ENCODE results near the gene MYO3B. TPM values are rescaled to one million over a fixed set of nuclear protein-coding genes. Genes with fewer than 3 reads are reported as not detected.
"Not testable (repeated sequence)": the region's sequence is repeated elsewhere in the genome, so short reads cannot be mapped to it uniquely, and the experiment has no call there.

MYO3B gene
- total RNA-seq, 1 donor from 2014 or later, result not detected

DNA sequence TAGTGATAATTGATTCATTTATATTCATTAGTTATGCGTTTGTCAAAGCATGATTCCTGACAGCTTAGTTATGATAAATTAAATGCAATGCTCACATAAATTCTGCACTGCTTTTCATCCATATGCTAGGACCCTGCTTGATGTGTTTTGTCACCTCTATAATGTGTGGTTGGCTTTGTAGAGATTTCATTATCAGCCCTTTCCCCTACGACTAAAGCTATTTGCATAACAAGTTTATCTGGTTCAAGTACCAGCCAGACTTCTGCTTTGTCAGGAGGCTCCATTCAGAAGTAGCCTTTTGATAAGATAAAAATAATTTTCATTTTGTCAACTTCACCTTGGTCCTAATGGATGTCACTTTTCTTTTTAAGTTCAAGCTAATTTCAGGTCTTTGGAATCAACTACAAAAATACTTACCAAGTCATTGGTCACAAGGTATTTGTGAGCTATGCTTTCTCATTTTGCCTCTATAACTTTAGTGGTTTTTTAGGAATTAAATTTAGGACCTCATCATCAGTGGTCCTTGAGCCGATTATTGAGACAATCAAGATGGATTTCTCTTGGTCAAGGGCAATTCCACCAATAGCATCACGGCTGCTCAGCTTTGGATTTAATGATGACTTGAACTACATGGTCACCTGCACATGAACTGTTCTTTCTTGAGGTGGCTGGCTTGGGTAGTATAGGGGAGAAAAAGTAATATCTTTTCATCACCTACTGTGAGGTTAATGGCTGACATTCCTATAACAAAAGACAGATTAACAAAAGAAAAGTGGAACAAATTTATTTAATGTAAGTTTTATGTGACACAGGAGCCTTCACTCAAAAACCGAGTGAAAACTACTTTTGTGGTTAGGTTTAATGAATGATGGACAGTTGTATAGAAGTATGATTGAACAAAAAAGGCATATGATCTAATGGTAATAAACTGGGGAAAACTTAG, 162.1 kb downstream of the MYO3B start:
- no peak for DNase-seq (ENCODE audit: low read depth in 2 of 2)

DNA sequence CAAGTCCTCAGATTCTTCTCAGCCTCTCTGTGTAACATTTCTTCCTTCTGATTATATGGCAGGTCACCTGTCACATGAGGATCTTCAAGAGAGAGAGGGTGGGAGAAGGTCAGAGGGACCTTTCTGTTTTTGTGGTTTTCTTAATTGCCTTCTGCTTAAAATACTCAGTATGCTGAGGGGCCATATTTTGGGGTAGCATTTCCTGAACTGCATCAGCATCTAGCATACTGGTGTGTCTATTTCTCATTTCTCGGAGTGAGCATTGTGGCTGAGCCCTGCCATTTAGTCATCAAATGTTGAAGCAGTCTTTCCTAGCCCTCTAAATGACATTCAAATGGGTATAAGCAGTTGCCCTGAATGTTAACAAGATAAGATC, 162.7 kb downstream of the MYO3B start:
- no peak for DNase-seq (ENCODE audit: low read depth in 2 of 2)

DNA sequence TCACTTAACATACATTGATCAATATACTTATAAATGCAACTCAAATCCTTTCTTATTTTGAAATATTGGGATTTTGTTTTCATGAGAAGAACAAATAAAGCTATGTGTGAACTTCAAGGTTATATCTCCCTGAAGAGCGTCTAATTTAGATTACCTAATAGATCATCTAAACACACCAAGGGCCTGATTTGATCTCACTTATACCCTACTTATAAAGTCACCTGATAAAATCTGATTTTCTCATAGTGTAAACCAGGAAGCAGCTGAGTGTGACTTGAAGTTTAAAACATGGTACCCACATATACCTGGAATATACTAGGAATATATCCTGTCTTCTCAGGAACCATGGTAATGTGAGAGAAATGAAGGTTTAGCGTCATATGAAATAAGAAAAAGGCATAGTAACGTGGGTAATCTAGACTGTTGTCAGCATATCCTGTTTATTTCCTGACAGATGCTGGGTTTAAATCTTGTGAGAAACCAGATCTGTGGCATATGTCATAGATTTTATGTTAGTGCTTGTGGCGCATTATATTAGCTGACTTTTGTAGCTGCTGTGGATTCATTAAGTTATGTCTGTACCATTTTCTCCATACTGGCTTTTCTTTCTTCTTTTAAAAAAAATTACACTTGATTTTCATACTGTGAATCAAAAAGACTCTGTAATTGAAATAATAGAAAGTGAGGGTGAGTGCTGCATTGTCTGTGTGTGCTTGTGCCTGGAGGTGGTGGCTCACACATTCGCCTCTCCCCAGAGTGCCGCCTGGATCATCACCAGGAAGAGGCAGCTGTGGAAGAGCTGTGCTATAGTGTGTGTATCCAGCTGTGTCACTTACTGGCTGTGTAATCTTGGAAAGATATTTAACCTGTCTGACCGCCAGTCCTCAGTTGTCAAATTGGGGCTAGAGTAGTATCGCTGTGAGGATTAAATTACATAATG, 164.0 kb downstream of the MYO3B start:
- DNase-seq (ENCODE audit: low read depth in 2 of 2), result peak in 1 of 2 donors; percentile 8

DNA sequence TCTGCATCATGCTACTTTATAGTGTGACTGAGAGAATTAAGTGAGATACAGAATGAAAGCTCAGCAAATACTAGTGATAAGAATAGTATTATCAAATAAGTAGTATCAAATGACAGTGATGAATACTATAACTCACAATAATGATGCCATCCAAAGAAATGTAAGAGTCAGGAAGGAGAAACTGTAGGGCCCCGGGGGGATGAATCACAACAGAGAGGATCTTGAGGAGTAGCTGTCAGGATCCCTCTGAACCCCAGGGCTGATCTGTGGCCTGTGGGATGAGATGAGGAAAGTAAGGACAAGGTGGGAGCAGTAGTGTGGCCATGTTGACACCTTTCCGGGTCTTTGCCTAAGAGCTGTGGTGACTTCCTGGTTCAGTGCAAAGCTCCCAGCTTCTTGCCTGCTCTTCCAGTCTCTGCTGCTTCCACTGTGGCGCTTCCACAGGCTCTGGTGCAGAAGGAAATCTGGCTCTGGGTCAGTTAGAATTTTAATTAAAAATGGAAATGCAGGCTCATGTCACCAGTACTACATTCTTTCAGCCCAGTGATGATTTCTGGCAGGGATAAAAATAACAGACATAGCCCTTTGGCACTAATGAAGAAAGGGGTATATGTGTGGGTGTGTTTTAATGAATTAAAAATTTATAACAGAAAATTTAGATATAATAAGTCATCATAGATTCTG, 166.9 kb downstream of the MYO3B start:
- no peak for DNase-seq (ENCODE audit: low read depth in 2 of 2)

DNA sequence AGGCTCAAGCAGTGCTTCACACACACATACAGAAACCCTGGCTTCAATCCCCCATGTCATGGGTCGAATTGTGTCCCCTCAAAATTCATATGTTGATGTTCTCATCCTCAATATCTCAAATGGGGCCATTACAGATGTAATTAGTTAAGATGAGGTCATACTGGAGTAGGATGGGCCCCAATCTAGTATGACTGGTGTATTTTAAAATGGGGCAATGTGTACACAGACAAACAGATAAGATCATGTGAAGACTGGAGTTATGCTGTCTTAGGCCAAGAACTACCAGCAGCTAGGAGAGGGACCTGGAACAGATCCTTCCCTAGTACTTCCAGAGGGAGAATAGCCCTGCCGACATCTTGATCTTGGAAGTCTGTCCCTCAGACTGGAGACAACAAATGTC, 167.7 kb downstream of the MYO3B start:
- DNase-seq (ENCODE audit: low read depth in 2 of 2), result no peak

DNA sequence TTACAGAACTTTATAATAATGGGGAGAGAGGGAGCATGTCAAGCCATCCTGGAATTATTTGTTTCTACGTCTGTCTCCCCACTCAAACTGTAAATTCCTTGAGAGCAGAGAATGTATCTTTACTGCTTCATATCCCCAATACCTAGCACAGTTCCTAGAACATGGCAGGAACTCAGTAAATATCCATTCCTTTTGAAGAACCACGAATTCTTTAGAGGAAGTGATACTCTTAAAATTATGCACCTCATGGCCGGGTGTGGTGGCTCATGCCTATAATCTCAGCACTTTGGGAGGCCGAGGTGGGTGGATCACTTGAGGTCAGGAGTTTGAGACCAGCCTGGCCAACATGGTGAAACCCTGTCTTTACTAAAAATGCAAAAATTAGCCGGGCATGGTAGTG, 171.3 kb downstream of the MYO3B start:
- DNase-seq (ENCODE audit: low read depth in 2 of 2), result not testable (repeated sequence)

DNA sequence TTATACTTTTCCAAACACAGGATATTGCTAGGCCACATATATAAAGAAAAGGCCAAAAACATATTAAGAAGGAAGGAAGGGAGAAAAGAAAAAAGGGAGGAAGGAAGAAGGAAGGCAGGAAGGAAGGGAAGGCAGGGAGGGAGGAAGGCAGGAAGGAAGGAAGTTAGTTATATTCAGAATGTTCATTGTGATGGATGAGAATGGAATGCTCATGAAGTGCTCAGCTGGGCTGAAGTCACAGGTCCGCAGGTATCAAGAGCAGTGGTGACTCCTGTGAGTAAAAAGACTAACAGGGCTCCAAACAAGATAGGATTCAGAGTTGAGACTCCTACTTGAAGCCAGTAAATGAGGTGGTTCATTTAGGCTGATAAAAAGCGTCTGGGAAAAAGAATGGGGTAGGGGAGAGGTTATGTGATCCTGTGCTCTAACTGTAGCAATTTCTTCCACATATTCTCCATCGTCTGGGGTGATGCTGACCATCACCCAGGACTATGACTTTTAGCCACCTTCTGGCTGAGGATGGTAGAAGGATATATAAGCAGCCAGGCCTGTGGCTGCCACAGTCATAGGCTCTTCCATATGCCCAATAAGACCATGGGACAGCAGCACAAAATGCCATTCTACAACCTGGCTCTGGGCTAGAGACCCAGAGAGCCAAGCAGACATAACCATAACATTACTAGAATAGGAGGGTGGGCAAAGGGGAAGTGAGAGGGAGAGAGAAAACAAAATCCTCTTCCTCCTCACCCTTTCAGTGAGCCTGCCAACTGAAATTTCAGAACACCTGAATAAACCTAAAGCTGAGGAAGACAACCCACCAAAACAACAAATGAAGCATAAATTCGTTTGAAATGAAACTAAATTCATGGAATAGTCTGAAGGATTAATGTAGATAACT, 173.2 kb downstream of the MYO3B start:
- no peak for DNase-seq (ENCODE audit: low read depth in 2 of 2)

DNA sequence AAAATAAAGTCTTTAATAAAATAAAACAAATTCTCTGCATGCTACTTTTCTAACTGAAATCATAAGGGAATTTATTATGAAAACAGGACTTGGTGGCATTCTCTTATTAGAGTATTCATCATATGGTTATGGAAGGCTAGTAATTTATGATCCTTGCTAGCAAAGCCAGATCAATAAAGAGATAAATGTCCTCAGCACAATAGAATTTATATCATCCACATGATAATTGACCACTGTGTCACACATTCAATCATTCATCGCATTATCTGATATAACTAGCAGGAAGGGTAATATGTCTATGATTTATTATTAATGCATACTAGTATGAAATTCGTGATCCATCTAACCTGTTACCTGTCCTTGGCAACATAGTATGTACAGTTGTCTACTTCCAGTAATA, 175.8 kb downstream of the MYO3B start:
- no peak for DNase-seq (ENCODE audit: low read depth in 2 of 2)

DNA sequence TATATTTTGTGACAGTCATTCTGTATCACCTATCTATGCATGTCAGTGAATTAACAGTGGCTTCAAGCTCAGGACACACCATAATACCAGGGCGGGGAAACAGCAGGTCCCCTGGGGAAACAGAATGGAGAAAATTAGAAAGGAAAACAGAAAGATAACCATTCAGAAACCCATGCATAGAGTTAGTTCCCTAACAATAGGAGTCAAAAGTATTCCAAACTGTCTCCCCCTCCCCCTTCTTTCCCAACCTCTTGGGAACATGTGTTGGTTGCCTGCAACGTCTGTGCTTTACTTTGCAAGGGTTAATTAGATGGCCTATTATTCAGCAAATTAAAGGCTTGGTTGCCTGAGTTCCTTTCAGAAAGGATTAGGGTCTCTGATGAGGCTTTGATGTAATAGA, 176.4 kb downstream of the MYO3B start:
- no peak for DNase-seq (ENCODE audit: low read depth in 2 of 2)

DNA sequence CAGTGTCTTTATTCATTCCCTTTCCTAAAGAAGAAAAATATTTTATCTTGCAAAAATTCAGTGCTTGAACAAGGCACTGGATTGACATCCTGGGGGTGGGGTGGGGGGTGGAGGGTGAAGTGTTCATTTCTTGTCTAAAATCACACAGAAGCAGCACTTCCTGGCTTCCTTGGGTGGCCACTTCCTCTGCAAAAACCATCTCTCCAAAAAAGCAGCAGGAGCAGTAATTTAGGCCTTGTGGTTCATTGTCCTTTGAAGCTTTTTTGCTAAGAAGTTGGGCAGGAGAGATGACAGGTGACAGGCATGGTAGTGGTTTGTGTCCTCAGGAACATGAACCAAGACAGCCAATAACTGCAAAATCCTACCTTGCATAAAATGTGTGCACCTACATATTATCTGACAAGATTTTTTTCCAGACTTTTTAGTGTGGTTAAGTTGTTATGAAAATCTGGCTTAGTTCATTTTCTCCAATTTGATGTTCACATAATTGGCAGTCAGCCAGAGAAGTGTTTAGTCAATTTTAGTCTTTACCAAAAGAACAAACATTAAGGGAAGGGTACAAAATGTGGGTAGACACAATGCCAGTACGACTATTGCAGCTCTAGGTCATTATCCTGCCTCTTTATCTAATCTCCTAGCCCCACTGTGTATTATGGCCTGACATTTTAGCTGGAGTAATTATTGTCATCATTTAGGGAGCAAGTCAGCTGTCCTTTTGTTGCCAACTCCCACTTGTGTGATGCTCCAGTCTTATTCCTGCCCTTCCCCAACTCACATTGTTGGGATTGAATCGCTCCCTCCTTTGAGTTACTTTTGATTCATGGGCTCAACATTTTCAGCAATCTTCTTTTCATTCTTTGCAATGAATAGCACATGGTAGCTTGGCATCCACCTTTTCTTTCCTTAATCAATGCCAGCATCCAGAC, 177.2 kb downstream of the MYO3B start:
- DNase-seq (ENCODE audit: low read depth in 2 of 2), result no peak

DNA sequence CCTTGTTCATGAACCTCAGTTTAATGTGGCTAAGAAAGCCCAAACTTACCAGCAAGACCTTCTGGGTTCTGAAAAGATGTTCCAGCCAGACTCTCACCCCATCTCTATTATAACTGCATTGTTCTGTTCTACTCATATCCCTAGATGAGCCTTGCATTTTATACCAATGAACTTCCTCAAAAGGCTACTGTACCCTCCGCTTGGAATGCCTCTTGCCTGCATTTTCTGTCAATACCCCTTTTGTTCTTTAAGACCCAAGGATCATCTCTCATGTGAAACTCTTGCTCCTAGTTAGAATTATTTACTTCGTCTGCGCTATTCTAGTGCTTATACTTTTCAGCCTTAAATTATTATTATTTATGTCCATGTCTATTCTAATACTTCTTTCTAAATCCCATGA, 181.5 kb downstream of the MYO3B start:
- no peak for DNase-seq (ENCODE audit: low read depth in 2 of 2)

DNA sequence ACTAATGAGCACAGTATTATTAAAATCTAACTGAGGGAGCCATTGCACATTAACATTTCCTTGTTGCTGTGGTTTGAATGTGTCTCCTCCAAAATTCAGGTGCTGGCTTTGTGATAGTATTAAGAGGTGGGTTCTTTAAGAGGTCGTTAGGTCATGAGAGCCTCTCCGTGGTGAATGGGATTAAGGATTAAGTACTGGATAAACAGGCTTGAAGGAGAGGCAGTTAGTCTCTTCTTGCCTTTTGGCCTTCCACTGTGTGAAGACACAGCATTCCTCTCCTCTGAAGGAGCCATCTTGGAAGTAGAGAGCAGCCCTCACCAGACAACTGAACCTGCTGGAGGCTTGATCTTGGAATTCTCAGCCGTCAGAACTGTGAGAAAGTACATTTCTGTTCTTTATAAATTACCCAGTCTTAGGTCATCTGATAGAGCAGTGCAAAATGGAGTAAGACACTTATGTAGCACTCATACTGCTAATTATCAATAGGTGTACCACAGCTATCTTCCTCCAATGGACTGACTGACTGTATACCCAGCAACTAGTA, 182.7 kb downstream of the MYO3B start:
- no peak for DNase-seq (ENCODE audit: low read depth in 2 of 2)

DNA sequence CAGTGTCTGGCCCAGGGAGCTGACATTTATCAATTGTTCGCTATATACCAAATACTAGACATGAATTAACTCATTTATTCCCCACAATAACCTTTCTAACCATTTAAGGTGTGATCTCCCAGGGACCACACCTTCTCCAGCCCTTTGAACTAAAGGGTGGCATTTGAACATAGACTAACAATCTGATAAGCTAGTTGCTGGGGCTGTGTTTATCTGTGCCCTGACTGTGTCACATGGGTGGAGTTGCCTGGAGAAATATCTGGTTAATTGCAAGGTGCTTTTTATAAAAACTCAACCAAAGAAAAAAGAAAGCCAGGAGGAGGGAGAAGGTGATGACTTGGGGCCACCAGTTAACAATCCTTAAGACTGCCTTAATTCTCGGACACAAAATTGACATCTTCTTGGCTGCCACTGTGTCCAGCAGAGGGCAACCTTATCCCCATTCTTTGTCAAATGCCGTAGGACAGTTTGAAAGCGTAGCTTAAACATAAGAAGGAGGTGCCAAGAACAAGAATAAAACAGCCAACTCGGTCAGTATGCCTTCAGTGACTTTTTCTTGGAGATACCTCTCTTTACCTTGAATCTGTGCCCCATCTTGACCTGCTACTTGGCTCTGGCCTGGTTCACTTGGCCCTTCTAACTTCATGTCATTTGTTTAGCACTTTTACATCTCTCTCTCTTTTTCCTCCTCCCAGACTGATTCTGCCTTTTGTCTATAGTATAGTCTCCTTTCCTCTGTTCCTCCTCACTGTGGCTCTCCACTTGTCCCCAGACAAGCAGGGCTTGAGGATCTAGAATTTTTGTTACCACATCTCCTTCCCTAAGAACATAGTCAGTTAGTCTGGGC, 183.4 kb downstream of the MYO3B start:
- peak; percentile 48 to 70 for DNase-seq (ENCODE audit: low read depth in 2 of 2)

DNA sequence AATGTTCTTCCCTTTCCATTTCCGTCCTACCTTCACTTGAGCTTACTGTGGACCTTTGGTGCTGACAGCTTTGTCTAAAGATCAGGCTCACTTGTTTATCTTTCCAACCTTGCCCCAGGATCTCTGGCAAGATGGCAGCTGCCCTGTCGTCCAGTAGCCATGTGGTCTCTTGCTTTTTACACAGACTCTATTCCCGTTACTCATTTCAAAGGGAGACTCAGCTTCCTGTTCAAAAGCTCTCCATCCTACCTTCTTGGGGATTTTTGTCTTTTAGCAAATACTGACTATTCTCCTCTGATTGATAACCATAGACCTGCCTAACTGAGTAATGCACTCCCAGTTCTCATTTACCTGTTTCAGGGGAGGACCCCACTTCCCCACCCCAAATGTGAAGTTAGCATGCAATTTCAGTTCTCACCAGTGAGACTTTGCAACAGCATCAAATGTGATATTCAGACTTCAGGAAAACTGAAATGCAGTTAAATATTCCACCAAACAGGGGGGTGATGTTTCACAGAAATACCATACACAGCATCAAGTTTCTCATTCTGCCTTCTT, 184.4 kb downstream of the MYO3B start:
- DNase-seq (ENCODE audit: low read depth in 2 of 2), result no peak

DNA sequence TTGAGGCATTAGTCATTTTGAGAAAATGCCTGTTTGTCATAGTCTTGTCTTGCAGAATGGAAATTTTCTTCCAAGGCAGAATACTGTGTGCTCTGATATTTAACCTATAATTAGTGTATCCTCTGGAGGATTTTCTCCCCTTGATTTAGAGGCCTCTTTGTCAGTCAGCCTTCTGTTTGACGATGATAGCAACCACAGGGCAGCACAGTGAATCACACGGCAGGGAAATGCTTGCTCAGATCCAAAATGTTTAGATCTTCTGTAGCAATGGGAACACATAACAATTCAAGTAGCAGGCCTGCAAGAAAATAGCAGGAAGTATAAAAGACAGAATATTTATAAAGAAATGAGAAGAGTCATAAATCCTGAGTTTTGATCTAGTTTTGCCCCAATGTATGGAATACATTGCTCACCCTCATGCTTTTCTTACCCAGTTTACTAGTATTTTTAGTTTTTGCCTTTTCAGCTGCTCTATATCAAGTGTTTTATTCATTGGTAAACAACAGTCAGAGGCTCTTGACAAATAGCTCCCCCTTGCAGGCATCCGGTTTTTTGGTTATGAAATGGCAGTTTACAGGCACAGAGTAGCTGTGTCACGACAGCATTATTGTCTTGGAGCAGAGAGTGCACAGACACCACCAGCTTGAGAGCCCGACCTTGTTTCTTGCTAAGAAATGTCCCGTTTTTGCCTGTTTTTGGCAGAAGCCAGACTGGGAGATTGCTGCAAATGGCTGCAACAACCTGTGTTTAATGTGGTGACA, 185.1 kb downstream of the MYO3B start:
- DNase-seq (ENCODE audit: low read depth in 2 of 2), result no peak

DNA sequence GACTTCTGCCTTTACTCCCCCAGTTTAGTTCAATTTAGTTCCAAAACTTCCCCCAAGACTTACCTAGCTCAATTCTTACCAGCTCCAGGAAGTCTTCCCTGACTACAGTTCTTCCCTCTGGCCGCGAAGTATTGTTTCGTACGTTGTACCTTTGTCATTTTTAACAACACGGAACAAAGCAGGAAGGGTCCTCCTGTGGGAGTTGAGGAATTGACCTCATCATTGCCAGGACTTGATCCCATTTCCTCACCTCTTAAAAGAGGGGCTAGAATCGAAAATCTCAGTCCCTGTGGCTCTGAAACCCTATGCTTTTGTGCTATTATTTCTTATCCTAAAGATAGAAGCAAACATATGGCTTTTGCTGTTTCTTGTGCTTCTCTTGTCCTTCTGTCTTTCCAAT, 187.1 kb downstream of the MYO3B start:
- no peak for DNase-seq (ENCODE audit: low read depth in 2 of 2)

DNA sequence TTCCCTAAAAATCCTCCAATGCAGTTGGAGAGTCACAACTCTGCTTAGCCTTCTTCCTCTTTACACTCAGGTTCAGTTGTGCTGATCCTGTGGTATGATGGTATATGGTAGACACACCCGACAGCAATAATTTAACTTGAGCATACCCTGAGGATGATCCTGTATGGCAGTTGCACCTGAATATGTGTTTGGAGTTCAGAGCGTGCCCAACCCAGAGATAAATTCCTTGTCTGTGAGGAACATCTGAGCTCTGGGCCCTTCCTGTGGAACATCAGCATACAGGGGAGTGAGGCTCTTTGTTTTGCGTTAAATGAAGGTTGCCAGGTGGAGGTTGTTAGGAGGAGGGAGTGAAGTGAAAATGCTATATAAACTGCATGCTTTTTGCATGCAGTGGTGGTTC, 187.7 kb downstream of the MYO3B start:
- no peak for DNase-seq (ENCODE audit: low read depth in 2 of 2)

Measured in lung microvascular endothelial cell (primary cell).